ENCODE measurements around the gene ZNF804A.

GRCh38 chr2:184698476-184698875 is 100.1 kb downstream of the ZNF804A start:
- no peak for TF ChIP-seq CTCF (IDR thresholded peaks at IDR 0.05)
- no peak for TF ChIP-seq POLR2A (IDR thresholded peaks at IDR 0.05)
- TF ChIP-seq POLR2AphosphoS5 (IDR thresholded peaks at IDR 0.05): no peak
